Left hindlimb (tissue), 1 donor: Measurements from ENCODE around the gene IWS1.
"Not testable (repeated sequence)": the region's sequence is repeated elsewhere in the genome, so short reads cannot be mapped to it uniquely, and the experiment has no call there.

Source experiments
- DNase-seq: peaks from one replicate; pipeline ENCODE4 v3.0.0-alpha.2; 2018

The IWS1 gene

GRCh38 chr2:127526132-127527000 lies at the start of gene IWS1:
Gene IWS1 (minus strand): TSS chr2:127526489. CDS start chr2:127526208, 281 bp downstream.
- peak; percentile 97 for DNase-seq

- DNase-seq = no peak
These were observed 49.7 kb upstream of the IWS1 start for GRCh38 chr2:127575941-127576432.

DNA sequence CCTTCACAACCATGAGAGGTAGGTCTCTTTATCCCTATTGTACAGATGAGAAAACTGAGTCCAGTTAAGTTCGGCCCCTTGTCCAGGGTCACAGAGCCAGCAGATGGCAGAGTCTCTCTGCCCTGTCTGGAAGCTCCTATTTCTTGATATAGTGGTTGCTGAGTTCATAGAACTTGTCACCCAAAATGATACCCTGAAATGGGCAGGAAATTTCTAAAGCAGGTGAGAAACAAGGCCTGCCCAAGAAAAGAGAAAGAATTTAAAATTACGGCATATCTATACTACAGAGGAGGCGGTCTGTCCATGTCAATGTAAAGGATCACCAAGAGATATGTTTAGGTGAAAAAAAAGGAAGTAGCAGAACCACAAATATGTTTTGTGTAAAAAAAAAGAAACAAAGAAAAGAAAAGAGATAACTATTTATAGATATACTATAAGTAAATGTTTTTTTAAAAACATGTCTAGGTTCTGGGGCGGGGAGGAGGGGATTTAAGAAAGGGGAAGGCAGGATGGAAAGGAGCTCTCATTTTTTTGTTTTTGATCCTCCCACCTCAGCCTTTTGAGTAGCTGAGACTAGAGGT lies 49.0 kb upstream of the IWS1 start:
- DNase-seq = no peak

DNA sequence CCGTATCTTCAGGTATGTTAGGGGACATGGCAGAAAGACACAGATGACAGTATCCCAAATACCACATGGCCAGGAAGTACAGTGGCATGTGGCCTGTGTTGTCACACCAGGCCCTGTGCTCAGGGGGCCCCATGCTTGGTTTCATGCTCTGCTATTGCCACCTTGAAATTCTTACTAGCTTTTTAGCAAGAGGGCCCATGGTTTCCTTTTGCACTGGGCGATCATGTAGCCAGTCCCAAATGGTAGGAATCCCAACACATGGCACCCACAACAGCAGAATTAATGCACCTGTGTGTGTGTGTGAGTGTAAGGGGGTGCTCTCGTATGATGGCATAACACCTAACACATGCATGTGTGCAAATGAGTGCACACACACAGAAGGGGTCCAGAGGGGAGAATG lies 48.4 kb upstream of the IWS1 start:
- DNase-seq = no peak

DNA sequence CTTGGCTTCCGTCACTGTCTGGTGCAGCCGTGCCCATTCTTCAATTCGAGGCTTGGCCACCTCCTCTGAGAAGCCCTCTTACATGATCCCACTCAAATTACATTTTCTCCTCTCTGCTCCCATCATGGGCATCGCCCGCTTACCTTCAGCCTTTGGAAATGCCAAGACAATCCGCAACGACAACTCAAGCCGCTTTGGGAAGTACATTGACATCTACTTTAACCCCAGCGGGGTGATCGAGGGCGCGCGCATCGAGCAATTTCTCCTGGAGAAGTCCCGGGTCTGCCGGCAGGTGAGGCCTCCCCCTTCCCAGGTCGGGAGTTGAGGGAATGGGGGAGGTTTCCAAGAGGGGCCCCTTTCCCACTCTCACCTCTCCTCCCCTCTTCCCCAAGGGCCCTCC lies 47.5 kb upstream of the IWS1 start:
- DNase-seq = no peak

DNA sequence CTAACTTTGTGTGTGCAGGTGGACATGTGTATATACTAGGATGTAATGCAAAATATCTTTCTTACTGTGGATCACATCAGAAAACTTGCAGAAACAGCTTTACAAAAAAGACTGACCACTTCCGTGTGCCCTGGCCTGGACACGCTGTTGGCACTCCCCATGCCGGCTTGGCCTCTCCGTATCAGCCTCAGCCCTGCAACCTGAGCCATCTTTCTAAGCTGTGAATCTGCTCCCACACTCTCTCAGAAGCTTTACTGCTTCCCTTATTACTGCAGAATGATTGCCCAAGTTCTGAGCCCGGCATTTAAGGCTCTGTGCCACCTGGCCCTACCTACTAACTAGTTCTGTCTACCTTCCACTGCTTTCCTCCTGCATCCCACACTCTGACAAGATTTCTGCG lies 47.0 kb upstream of the IWS1 start:
- DNase-seq = no peak

DNA sequence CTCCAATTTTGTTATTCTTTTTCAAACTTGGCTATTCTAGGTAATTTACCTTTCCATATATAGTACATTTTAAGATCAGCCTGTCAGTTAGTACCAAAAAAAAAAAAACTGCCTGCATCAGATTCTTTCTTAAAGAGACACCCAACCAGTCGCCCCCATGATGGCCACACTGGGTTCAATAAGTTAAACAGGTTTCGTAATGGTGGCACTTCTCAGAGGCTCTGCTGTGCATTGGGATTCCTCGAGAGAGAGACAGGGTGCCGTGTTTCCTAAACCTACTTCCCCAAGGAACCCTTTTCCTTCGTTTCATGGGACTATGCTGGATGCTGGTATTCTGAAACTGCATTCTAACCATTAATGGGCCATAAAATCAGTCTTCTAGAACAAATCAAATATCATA lies 46.6 kb upstream of the IWS1 start:
- no peak for DNase-seq

DNA sequence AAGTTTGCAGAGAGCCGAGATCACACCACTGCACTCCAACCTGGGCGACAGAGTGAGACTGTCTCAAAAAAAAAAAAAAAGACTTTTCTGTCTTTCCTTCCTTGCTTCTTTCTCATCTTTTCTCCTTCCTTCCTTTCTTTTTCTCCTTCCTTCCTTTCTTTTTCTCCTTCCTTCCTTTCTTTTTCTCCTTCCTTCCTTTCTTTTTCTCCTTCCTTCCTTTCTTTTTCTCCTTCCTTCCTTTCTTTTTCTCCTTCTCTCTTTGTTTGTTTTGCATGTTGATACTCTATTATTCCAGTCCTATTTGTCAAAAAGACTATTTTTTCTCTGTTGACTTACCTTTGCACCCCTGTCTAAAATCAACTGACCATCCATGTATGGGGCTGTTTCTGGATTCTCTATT lies 46.1 kb upstream of the IWS1 start:
- not testable (repeated sequence) for DNase-seq

- DNase-seq = no peak
These were observed 44.3 kb upstream of the IWS1 start for GRCh38 chr2:127570282-127571250.

- no peak for DNase-seq
These were observed 43.4 kb upstream of the IWS1 start for GRCh38 chr2:127569666-127570065.

GRCh38 chr2:127568128-127568527 lies 41.8 kb upstream of the IWS1 start:
- DNase-seq = no peak

DNA sequence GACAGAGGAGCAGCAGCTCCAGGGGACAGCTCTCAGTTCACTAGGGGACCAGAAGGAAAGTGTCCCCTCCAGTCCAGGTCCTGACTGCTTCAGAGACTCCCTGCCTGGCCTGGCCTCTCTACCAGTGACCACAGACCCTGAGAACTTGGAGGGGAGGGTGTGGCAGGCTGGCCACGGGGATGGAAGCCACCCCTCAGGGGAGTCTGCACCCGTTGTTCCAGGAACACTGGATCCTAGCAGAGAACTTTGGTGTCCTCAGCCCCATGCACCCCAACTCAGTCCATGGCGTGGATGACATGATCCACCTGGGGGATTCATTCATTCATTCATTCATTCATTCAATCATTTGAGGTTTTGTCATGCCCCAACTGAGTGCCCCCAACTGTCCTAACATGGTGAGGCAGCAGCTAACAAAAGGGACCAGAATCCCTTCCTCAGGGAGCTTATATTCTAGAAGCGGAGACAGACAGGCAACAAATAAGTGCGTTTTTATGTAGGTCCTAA lies 41.1 kb upstream of the IWS1 start:
- no peak for DNase-seq

DNA sequence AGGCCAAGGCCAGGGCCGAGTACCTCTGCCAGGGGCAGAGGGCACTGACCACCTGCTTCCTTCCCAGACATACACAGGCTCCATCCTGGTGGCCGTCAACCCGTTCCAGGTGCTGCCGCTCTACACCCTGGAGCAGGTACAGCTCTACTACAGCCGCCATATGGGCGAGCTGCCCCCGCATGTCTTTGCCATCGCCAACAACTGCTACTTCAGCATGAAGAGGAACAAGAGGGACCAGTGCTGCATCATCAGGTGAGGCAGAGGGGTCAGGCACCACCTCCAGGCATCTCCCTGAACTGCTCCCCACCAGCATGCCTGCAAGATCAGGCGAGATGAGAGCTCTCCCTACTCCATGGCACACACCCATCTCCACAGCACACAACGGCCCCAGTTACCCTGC lies 40.3 kb upstream of the IWS1 start:
- peak; percentile 14 for DNase-seq

GRCh38 chr2:127566139-127566417 lies 39.8 kb upstream of the IWS1 start:
- DNase-seq = peak; percentile 19

DNA sequence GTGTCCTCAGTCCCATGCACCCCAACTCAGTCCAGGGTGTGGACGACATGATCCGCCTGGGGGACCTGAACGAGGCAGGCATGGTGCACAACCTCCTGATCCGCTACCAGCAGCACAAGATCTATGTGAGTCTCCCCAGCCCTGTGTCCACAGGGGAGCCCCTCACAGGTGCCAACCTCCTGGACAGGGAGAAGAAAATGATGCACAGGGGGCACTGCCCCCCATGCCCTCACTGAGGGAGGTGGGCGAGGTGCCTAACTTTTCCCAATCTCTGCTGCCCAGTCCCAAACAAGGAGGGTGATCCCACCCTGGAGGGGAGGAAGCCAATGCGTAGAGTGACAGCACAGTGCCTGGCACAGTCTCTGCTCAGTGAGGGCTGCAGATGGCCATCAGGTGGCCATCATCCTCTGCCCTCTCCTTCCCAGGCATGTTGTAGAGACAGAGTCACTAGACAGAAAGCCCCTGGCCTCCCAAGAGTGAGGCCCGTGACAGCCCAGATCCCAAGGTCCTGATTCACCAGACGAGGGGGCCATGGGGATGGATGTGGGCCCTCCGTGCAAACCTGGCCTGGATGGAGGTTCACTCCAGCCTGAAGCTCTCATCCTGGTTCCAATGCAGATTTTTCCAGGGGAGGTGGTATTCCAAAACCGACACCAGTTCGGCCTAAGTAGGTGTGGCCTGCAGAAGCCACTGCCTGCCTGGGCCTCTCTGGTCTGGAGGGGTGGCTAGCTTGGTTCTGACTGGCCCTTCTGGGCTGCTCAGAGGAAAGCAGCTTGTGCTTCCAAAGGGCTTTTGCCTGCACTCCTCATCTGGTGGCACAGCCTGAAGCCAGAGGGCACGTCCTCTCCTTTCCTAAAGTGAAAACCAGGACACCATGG lies 39.2 kb upstream of the IWS1 start:
- peak; percentile 15 for DNase-seq

GRCh38 chr2:127564429-127565260 lies 38.4 kb upstream of the IWS1 start:
- DNase-seq = peak; percentile 6

DNA sequence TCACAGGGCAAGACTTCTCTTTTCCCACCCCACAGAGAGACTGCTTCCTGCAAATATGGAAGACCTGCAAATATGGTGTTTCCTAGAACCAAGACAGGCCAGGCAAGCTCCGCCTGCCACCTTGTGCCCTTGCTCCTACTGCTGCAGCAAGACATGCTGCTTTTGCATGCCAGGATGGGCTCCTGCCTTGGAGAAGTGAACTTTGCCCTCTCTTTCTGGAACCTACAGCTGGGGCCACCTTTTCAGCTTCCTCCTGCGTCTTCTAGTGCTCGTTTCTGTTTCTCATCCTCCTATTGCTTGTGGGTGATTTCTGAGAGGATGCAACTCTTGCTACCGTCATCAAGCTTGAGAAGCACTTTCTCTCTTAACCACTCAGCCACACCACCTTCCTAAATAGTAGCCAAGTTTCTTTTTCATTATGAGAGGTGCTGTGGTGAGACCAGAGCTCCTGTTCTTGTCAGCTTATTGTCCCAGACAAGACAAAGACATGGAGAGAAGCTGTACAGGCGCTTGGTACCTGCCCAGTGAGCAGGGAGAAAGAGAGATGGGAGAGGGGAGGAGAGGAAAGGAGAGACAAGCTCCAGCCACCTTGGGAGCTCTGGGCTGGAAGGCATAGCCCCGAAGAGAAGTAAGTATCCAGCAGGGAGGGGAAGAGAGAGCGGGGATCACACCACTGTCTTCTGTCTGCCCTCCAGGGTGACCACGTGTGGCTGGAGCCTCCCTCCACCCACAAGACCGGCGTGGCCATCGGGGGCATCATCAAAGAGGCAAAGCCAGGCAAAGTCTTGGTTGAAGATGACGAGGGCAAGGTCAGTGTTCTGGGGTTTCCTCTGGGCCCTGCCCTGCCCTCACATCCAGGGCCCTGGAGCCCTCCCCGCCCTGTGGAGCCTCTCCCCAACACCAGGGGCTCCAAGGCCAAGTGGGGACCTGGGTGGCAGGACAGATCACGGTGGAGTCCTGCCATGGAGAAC lies 37.5 kb upstream of the IWS1 start:
- no peak for DNase-seq

DNA sequence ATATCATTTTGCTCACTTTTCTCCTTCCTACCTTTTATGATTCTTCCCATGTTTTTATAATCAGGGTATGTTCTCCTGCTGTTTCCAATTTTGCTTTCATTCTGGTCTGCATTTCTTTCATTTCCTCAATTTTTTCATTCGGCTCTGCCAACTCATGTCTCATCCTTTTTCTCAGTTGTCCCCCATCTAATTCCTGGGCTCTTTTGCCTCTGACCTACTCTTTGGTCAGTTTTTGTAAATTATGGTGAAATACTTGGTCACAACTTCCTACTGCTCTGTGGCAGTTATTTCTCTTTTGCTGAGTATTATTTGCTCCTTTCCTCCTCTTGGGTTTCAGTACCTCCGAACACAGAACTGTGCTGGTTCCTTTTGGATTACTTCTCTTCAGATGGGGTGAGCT lies 36.6 kb upstream of the IWS1 start:
- no peak for DNase-seq

DNA sequence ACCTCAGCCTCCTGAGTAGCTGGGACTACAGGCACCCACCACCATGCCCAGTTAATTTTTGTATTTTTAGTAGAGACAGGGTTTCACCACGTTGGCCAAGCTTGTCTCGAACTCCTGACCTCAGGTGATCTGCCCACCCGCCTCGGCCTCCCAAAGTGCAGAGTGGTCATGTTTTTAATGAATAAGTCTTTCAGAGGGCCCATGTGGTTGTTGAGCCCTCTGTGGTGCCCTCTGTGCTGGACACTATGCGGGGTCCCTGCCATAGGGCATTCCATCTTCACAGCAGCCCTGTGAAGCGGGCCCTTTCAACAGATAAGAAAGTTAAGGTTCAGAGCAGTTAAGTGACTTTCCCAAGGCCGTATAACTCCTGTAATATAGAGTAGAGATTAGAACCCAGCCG lies 35.1 kb upstream of the IWS1 start:
- peak; percentile 7 for DNase-seq

- peak; percentile 6 for DNase-seq
These were observed 34.6 kb upstream of the IWS1 start for GRCh38 chr2:127560931-127561280.
